Astrocyte (in vitro differentiated cells and primary cell): Measurements from ENCODE around the gene TBC1D16. TPM values are rescaled to one million over a fixed set of nuclear protein-coding genes. Genes with fewer than 3 reads are reported as not detected.

Experiments
- DNase-seq: peaks from one replicate; pipeline ENCODE4 v3.0.0-alpha.2; 2010; ENCODE audit warnings: low read depth
- FAIRE-seq: peaks from 2 replicates; lab custom pipeline; 2011; peaks lifted over from hg19 to GRCh38; lab: Jason Lieb, UNC
- H2AFZ ChIP-seq: 2 replicates; pipeline ENCODE4 v1.6.0; 2012; ENCODE audit warnings: low read depth, low read length, inconsistent platforms
- H3K27ac ChIP-seq: 2 replicates; pipeline ENCODE4 v1.5.1; 2011; ENCODE audit warnings: low read depth, low read length, inconsistent platforms
- H3K27me3 ChIP-seq: 2 replicates; pipeline ENCODE4 v1.6.0; 2011; ENCODE audit warnings: low read length, inconsistent platforms; ENCODE audit not compliant: insufficient read depth
- H3K36me3 ChIP-seq: 2 replicates; pipeline ENCODE4 v1.5.1; 2011; ENCODE audit warnings: low read length, inconsistent platforms; ENCODE audit not compliant: insufficient read depth
- H3K4me1 ChIP-seq: 2 replicates; pipeline ENCODE4 v1.5.1; 2011; ENCODE audit warnings: low read length, inconsistent platforms; ENCODE audit not compliant: insufficient read depth
- H3K4me2 ChIP-seq: 2 replicates; pipeline ENCODE4 v1.6.0; 2012; ENCODE audit warnings: low read length, inconsistent platforms
- H3K4me3 ChIP-seq: 2 replicates; pipeline ENCODE4 v1.5.1; 2011; ENCODE audit warnings: low read depth, mild to moderate bottlenecking, low read length, inconsistent platforms; ENCODE audit not compliant: insufficient read depth
- H3K79me2 ChIP-seq: 2 replicates; pipeline ENCODE4 v1.6.0; 2012; ENCODE audit warnings: mild to moderate bottlenecking, low read length, inconsistent platforms; ENCODE audit not compliant: insufficient read depth
- H3K9ac ChIP-seq: 2 replicates; pipeline ENCODE4 v1.6.0; 2012; ENCODE audit warnings: mild to moderate bottlenecking, low read length, inconsistent platforms
- H3K9me3 ChIP-seq: 2 replicates; pipeline ENCODE4 v1.5.1; 2012; ENCODE audit warnings: low read depth, mild to moderate bottlenecking, low read length, inconsistent platforms; ENCODE audit not compliant: insufficient read depth
- H4K20me1 ChIP-seq: 2 replicates; pipeline ENCODE4 v1.6.0; 2012; ENCODE audit warnings: low read length, inconsistent platforms; ENCODE audit not compliant: insufficient read depth
- H3K27ac Mint-ChIP-seq: one replicate; pipeline ENCODE4 v1.8.0; 2021; ENCODE audit warnings: mild to moderate bottlenecking, mixed read lengths; ENCODE audit not compliant: unreplicated experiment
- H3K27me3 Mint-ChIP-seq: one replicate; pipeline ENCODE4 v1.8.0; 2021; ENCODE audit warnings: low read depth, mixed read lengths; ENCODE audit not compliant: unreplicated experiment
- H3K36me3 Mint-ChIP-seq: one replicate; pipeline ENCODE4 v1.8.0; 2021; ENCODE audit warnings: low read depth, mixed read lengths; ENCODE audit not compliant: unreplicated experiment
- H3K4me1 Mint-ChIP-seq: one replicate; pipeline ENCODE4 v1.8.0; 2021; ENCODE audit warnings: low read depth, mixed read lengths; ENCODE audit not compliant: unreplicated experiment
- H3K4me3 Mint-ChIP-seq: one replicate; pipeline ENCODE4 v1.8.0; 2021; ENCODE audit warnings: mild to moderate bottlenecking, moderate library complexity, mixed read lengths; ENCODE audit not compliant: unreplicated experiment
- H3K9me3 Mint-ChIP-seq: one replicate; pipeline ENCODE4 v1.8.0; 2021; ENCODE audit warnings: mild to moderate bottlenecking, mixed read lengths; ENCODE audit not compliant: unreplicated experiment
- EZH2 ChIP-seq: IDR thresholded peaks from 2 replicates; pipeline ENCODE4 v1.6.1; 2012; ENCODE audit warnings: mild to moderate bottlenecking, low read length, inconsistent platforms; ENCODE audit not compliant: insufficient read depth
- total RNA-seq: library from RNA; stranded (reverse); gene quantifications from 2 replicates; pipeline ENCODE4 v1.2.1, GENCODE V29; 2021
- TF ChIP-seq, protein P1 (sequence below): IDR thresholded peaks from 2 replicates; pipeline ENCODE4 v1.5.1; 2011; ENCODE audit warnings: low read depth, mild to moderate bottlenecking, inconsistent platforms, low read length, moderate library complexity; ENCODE audit not compliant: insufficient read depth

The TBC1D16 gene
- total RNA-seq, 1 donor from 2014 or later: 37.6 TPM

DNA sequence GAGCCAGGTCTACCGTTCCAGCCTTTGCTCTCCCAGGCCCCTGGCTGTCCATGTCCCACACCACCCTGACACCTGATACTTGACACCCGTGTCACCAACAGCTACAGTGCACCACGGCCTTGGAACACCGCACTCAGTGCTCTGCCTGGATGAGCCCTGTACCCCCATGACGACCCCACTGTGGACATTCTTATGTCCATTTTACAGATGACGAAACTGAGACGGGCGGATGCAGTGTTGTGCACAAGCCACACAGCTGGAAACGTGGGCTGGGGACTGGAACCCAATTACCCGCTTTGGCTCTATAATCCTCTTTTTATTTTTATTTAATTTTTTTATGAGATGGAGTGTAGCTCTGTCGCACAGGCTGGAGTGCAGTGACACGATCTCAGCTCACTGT, 112.9 kb downstream of the TBC1D16 start:
- Mint-ChIP-seq H3K27ac (no peak overlapping the region), H3K9me3 (no peaks in the 10 kb centered on the region), H3K4me1 (no peaks in the 10 kb centered on the region), H3K4me3 (no peak overlapping the region), H3K27me3 (peaks cover 36% of the 10 kb centered on the region), H3K36me3 (no peaks in the 10 kb centered on the region)
- Histone ChIP-seq H3K9ac (no peak overlapping the region), H3K36me3 (no peaks in the 10 kb centered on the region), H2AFZ (no peak overlapping the region), H3K4me3 (no peak overlapping the region), H3K27me3 (peaks cover 18% of the 10 kb centered on the region), H3K9me3 (no peaks in the 10 kb centered on the region), H3K27ac (no peak overlapping the region), H3K79me2 (no peaks in the 10 kb centered on the region), H3K4me1 (no peaks in the 10 kb centered on the region), H4K20me1 (peaks cover 5% of the 10 kb centered on the region), H3K4me2 (no peak overlapping the region)
- no peak for TF ChIP-seq EZH2
- TF ChIP-seq, protein P1, sequence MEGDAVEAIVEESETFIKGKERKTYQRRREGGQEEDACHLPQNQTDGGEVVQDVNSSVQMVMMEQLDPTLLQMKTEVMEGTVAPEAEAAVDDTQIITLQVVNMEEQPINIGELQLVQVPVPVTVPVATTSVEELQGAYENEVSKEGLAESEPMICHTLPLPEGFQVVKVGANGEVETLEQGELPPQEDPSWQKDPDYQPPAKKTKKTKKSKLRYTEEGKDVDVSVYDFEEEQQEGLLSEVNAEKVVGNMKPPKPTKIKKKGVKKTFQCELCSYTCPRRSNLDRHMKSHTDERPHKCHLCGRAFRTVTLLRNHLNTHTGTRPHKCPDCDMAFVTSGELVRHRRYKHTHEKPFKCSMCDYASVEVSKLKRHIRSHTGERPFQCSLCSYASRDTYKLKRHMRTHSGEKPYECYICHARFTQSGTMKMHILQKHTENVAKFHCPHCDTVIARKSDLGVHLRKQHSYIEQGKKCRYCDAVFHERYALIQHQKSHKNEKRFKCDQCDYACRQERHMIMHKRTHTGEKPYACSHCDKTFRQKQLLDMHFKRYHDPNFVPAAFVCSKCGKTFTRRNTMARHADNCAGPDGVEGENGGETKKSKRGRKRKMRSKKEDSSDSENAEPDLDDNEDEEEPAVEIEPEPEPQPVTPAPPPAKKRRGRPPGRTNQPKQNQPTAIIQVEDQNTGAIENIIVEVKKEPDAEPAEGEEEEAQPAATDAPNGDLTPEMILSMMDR: no peak
- FAIRE-seq (no peak), DNase-seq (no peak)

DNA sequence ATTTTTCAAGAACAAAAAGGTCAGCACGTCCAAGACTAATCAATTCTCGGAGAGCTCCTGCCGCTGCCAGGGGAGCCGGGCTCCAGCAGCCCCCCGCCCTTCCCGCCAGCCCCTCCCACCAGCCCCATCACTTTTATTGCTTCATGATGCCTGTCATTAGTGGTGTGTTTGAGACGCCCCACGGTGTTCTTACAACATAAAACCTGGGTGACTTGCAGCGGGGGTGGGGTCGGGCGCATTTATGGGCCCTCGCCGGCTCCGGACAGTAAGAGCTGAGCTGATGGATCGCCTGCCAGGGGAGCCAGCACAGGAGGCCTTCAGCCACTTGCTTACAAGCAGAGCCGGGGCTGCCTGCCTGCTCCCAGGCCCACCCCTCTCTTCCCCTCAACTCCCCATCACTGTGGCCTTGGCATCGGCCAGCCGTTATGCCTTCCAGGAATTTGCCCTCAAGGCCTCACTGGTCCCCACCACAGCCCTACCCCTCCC, 113.5 kb downstream of the TBC1D16 start:
- H3K27me3 ChIP-seq: peaks cover 20% of the 10 kb centered on the region
- no peaks in the 10 kb centered on the region for H3K4me1 ChIP-seq
- H3K27ac ChIP-seq: no peak overlapping the region

More for the DNA sequence above, 113.5 kb downstream of the TBC1D16 start:
- Histone ChIP-seq H3K36me3 (no peaks in the 10 kb centered on the region), H2AFZ (no peak overlapping the region), H3K4me3 (no peak overlapping the region), H3K4me2 (peak overlapping the region; percentile 5), H4K20me1 (peaks cover 5% of the 10 kb centered on the region), H3K79me2 (no peaks in the 10 kb centered on the region), H3K9me3 (no peaks in the 10 kb centered on the region), H3K9ac (no peak overlapping the region)
- TF ChIP-seq, protein P1: no peak
- TF ChIP-seq EZH2: no peak
- H3K4me1 Mint-ChIP-seq: no peaks in the 10 kb centered on the region
- no peaks in the 10 kb centered on the region for H3K9me3 Mint-ChIP-seq
- no peak for DNase-seq
- no peak overlapping the region for H3K27ac Mint-ChIP-seq
- no peaks in the 10 kb centered on the region for H3K36me3 Mint-ChIP-seq
- no peak for FAIRE-seq
- H3K27me3 Mint-ChIP-seq: peaks cover 40% of the 10 kb centered on the region
- no peak overlapping the region for H3K4me3 Mint-ChIP-seq
